Tongue (tissue), 2 donors: ENCODE data around the gene KCNJ13. TPM values are rescaled to one million over a fixed set of nuclear protein-coding genes. Genes with fewer than 3 reads are reported as not detected.
A peak's percentile ranks its signal among the peaks of the same experiment; 100 is the strongest.

ENCODE experiments used
- DNase-seq: peaks from one replicate; pipeline ENCODE4 v3.0.0-alpha.2; 2015
- total RNA-seq: library from RNA; depleted of rRNA; stranded (reverse); fragments of >200 nt; gene quantifications from one replicate; pipeline ENCODE4 v1.2.3, GENCODE V29; 2014

The KCNJ13 gene
- total RNA-seq: not detected

DNA sequence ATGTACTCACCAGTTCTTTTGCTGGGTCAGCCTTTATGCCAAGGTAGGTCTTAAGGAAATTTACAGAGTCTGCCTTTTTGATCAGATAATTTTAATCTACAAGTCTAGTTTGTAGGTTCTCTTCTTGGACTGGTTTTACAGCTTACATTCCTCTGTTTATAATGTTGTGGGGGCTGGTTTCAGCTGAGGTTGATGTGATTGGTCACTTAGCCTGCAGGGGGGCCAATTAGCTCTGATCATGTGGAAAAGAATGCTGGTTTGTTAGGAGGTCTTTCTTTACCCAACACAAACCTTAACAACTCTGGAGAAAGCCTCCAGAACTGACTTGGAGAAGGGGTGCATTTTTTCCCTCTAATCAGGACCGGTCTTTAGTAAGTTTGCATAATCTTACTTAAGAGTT is at the start of gene KCNJ13:
TSS of gene KCNJ13 (minus strand) at position 131 of the 400 bp plus-strand sequence. CDS start 5,203 bp downstream, outside the sequence.
- no peak for DNase-seq

DNA sequence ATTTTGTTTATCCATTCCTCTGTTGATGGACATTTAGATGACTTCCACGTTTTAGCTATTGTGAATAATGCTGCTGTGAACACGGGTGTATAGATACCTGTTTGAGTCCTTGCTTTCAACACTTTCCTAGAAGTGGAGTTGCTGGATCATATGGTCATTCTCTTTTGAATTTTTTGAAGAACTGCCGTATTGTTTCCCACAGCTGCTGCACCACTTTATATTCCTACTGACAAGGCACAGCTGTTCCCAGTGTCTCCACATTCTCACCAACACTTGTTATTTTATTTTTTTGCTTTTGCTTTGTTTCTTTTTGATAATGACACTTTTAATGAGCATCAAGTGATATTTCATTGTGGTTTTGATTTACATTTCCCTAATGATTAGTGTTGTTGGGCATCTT is 41.4 kb upstream of the KCNJ13 start:
- DNase-seq: peak; percentile 39

DNA sequence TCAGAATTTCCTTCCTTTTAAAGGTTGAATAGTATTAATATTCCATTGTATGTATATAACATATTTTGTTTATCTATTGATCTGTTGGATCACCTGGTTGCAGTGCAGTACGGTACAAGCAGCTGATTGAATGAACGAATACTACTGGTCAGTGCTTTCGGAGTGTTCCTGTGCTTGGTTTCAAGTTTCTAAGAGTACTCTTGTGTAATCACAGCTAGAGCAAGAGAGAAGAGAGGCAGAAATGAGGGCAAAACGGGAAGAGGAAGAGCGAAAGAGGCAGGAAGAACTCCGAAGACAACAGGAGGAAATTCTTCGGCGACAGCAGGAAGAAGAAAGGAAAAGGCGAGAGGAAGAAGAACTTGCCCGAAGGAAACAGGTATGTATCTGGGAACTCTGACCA is 40.3 kb upstream of the KCNJ13 start:
- DNase-seq: no peak

DNA sequence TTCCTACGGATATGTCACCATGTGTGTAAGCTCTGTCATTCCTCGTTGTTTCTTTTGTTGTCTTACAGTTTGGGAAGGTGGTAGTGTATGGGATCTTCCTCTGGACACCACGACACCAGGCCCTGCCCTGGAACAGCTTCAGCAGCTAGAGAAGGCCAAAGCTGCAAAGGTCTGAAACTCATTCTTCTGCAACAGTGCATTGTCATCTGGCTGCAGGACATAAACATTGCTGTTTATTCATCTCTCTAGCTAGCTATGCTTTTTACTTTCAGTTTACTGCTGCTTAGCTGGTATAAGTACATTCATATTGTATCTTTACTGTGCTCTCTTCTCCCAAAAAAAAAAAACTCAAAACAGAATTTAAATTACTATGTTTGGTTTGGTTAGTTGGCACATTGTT is 39.2 kb upstream of the KCNJ13 start:
- no peak for DNase-seq

DNA sequence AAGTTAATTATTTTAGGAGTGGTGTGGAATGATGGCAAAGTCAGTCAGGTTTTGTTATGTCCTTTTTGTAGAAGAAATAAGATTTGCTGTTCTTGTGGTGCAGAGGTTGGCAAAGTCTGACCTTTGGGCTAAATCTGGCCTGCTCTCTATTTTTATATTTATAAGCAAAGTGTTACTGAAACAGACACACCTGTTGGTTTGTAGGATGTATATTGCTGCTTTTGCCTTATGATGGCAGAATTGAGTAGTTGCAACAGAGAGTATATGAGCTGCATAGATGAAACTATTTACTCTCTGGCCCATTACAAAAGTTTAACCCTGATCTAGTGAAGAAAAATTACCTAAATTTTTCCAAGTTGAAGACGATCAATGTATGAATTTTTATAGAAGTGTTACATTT is 34.1 kb upstream of the KCNJ13 start:
- no peak for DNase-seq

DNA sequence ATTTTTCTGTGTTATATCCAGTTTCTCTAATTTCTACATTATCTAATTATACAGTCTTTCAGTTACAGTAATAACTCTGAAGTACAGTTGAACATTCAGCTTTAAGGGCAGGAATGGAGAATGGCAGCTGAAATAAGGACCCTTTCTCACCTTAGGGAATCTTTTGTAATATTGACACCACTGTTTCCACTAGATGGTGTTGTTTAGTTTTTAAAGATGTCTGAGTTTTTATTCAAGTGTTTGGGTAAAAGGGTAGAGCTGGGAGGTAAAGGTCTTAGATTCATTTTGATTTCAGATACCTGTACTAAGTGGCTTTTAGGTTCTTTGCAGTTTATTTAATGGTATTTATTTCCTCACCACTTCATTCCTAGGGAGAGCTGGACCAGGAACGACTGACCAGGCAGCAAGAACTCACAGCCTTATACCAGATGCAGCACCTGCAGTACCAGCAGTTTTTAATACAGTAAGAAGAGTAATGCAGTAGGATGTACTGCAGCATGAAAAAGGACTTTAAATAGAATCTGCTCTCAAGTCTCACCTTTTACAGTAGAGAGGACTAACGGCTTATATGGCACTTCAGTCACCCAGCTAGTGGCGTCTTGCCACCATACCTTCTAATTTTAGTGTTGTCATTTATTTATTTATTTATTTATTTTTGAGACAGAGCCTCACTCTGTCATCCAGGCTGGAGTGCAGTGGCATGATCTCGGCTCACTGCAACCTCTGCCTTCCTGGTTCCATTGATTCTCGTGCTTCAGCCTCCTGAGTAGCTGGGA is 33.2 kb upstream of the KCNJ13 start:
- DNase-seq: no peak

DNA sequence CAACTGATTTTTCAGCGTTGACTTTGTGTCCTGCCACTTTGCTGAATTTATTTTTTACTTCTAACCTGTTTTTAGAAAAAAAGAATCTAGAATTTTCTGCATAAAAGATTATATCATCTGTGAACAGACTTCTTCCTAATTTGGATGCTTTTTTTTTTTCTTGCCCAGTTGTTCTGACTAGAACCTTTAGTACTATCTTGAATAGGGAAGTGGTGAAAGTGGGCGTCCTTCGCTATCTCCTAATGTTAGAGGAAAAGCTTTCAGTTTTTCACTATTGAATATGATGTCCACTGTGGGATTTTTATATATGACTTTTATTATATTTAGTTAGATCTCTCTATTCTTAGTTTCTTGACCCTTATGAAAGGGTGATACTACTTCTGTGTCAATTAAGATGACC is 25.7 kb upstream of the KCNJ13 start:
- no peak for DNase-seq

DNA sequence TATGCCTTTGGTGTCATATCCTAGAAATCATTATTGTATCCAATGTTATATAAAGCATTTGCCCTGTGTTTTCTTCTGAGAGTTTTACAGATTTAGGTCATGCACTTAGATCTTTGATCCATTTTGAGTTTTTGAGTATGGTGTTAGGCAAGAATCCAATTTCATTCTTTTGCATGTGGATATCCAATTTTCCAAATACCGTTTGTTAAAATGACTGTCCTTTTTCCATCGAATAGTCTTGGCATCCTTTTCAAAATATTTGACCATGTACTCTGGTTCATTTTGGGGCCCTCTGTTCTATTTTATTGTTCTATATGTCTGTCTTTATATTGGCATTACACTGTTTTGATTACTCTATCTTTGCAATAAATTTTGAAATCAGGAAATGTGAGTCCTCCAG is 23.8 kb upstream of the KCNJ13 start:
- DNase-seq: no peak

DNA sequence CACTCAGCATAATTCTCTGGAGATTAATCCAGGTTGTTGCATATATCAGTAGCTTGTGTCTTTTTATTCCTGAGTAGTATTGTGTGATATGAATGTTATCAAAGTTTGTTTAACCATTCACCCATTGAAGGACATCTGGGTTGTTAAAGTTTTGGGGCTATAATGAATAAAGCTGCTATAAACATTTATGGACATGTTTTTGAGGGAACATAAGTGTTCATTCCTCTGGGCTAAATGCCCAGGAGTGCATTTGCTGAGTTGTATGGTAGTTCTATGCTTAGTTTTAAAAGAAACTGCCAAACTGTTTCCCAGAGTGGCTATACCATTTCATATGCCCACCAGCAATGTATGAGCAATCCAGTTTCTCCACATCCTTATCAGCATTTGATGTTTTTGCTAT is 21.8 kb upstream of the KCNJ13 start:
- no peak for DNase-seq

DNA sequence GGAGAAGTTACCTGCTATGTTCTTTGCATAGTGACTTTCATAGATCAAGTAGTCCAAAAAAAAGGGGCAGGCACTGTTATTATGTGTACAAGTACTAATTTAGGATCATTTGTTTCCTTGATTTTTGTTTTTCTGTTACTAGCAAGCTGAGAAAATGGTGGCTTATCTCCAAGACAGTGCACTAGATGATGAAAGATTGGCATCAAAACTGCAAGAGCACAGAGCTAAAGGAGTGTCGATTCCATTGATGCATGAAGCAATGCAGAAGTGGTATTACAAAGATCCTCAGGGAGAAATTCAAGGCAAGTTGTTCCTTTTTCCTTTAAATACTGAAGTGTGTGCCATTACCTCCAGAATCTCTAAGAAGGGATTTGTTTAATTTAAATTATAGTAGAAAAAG is 19.6 kb upstream of the KCNJ13 start:
- DNase-seq: no peak

DNA sequence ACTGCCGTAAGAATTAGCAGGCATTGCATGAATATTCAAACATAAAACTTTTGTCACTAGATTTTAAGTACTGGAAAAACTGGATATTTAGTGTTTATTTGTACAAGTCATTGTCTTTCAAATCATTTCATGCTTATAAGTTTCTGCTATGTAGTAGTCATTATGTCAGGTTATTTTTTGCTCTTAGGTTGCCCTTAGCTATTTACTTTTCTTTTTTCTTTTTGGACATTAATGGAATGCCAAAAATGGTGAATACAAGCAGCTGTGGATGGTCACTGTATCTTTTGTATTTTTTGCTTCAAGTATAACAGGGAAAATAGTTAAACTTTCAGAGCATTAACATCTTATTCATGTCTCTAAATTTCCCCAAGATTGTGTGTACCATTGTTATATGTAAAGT is 18.6 kb upstream of the KCNJ13 start:
- DNase-seq: no peak

DNA sequence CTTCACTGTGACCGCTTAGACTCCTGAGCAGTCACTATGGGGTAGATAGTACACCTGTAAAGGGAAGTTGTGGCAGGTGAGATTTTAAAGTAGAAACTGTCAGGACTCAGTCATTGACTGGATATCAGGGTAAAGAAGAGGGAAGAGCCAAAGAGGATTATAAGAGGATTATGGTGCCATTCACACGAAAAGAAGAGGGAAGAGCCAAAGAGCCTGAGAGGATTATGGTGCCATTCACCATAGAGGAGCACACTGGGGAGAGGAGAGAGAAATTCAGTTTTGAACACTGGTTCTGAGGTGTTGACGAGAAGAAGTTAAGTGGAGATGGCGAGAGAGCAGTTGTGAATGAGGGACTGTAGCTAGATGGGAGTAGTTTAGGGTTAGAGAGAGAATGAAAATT is 16.9 kb upstream of the KCNJ13 start:
- DNase-seq: no peak

DNA sequence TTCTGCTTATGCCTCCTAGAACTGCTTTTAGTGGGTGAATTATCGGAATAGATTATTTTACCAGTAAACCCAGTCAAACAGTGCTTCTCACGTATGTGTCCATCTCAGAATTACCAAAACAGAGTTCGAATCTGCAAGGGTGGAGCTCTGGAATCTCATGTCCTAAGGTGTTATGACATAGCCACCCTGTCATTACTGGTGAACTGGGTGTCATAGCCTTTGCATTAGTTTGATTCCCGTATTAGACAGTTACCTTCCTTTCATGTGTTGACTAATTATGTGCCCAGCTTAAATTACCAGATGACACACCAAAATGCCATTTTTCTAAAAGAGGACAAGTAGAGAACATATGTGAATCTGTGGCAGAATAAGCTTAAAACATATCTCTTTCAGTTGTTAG is 15.2 kb upstream of the KCNJ13 start:
- DNase-seq: no peak

DNA sequence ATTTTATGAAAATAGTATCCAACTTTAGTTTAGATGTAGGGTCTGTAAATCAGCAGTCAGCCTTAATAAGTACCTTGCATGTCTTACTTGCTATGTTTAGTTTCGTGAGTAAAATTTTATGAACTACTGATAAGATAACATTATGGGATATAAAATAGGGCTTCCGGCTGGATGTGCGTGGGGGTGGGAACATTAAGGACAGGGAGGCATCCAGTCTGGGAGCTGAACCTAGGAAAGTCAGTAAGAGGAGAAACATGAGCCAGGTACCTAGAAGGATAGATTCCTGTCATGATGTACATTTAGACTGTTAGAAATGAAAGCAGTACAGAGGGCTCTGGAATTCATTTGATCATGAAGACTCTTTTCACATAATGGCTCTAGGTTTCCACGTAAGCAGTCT is 12.7 kb upstream of the KCNJ13 start:
- no peak for DNase-seq

DNA sequence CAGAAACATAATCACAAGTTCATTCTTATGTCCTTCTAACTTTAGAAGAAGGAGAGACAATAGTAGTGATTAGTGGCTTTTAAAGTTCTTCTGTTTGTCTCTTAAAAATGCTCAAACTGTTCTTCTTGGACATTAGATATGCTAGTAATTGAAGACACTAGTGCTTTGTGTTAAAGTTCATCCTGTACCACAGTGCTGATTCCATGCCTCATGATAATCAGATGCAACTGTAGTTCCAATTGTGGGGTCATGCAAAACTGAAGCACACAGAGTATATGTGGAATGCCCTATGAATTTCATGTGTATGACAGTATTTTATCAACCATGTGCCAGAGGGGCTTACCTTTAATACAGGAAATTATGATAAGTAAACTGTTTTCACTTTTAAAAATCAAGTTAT is 11.4 kb upstream of the KCNJ13 start:
- no peak for DNase-seq

DNA sequence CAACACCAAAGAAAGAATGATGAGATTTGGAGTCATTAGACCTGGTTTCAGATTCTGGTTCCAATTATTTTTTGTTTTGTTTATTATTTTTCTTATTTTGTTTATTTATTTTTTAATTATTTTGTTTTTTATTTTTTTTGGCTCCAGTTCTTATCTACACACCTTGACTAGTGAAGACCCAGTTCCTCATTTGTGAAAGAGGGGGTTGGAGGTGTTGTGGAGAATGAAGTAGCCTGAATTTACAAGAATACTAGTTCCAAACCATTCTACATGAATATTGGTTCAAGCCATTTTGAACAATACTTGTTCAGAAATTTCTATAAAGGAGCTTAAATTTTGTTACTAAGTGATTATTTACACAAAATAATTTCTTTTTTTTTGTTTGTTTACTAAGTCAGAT is 6.9 kb upstream of the KCNJ13 start:
- no peak for DNase-seq

DNA sequence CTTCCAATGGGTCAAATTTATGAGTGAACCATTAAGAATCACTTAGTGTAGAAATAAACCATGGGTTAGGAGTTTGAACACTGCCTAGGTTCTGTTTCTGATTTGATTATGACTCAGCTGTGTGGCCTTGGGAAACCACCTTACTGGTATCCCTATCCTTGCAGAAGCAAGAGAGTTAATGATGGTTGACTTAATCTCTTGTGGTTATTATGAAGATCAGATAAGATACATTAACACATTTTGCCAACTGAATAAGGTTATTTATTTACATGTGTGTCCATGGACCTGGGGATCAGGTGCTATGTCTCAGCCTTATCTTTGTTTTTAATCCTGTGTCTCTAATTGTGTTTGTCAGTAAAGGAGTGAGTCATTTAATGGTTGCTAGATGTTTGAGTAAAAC is 5.4 kb upstream of the KCNJ13 start:
- DNase-seq: no peak

DNA sequence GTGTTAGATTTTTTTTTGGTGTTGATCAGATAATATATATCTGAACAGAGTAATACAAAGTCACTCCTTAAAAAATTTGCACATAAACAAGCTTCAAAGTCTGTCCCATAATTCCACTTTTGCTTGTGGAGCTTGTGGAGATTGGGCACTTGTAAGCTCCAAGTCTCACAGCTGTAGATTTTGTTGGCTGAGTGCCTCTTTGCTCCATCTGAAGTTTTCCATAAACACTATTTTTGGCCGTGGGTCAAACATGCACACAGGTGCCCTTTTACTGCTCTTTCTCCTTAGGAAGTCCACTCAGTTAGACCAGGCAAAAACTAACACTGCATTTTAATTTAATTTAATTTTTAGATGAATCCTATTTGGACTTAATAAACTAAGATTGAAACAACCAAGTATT is 3.6 kb upstream of the KCNJ13 start:
- DNase-seq: peak; percentile 82

DNA sequence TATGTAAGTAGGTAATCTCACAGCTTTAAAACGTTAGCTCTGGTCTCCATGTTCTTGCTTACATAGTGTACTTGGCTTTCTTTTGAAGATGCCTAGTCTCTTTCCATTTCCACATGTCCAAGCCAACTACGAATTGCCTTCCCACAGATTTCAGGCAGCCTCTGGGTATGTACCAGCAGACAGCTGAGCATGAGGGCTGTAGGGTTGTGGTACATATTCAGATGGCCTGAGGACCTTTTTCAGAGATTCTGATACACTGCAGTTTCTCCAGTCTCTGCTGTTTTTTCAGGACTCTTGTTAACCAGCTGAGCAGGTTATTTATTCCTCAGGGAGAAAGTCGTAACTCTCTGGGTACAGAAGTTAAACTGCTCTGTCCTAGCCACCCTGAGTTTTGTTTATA is 3.1 kb upstream of the KCNJ13 start:
- peak; percentile 26 for DNase-seq

DNA sequence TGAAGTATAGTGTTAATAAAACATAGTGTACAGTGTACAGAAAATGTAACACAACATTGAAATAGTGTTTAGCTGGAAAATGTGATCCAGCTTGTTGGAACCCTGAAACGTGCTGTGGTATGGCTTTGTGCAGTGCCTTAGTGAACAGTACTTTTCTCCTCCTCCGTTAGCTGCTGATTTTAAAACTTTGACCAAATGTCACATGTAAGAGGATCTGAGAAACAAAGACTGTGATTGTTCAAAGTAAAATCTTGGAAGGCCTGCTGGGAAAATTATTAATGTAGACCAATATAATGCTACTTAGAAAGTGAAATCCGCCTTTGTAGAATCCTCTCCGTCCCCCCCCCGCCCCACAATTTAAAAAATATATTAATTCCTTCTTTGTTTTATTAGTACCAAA is 911 bp upstream of the KCNJ13 start:
- DNase-seq: no peak

DNA sequence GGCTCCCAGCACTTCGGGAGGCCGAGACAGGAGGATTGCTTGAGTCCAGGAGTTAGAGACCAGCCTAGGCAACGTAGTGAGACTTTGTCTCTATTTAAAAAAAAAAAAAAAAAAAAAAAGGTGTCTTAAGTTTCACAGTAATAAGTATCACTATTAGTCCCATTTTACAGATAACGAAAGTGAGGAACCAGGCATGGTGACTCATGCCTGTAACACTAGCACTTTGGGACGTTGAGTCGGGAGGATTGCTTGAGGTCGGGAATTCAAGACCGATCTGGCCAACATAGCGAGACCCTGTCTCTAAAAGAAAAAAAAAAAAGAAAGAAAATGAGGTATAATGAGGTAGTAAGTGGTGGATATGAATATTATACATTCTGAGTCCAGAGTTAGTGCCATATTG is 2.5 kb downstream of the KCNJ13 start:
- DNase-seq: no peak

DNA sequence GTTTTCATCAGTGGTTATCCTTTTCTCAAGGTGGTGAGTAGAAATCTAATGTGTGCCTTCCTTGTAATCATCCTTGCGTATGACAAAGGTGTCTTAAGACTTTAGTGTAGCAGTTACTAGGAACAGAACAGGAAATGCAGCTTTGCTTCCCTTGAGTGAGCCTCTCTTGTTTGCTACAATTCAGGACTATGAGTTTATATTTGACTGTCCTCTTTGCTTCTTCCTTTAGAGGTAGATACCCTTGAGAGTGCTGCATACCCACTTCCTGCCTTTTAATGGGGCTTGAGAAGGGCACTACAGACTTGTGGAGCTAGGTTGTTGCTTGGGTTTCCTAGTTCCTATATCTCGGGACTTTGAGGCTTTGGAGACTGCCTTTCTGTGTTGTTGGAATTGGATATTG is 3.8 kb downstream of the KCNJ13 start:
- DNase-seq: no peak

DNA sequence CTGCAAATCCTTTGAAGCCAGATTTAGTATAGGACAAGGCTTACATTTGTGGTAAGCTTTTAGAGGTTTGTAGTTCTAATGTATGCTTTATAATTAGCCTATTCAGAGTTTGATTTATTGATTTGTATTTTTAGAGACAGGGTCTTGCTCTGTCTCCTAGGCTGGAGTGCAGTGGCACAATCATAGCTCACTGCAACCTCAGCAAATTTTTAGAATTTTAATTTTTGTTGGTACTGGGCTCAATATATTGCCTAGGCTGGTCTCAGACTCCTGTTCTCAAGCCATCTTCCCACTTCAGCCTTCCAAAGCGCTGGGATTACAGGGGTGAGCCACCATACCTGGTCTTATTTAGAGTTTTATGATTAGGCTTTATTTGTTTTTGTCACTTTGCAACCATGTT is 4.5 kb downstream of the KCNJ13 start:
- DNase-seq: no peak

DNA sequence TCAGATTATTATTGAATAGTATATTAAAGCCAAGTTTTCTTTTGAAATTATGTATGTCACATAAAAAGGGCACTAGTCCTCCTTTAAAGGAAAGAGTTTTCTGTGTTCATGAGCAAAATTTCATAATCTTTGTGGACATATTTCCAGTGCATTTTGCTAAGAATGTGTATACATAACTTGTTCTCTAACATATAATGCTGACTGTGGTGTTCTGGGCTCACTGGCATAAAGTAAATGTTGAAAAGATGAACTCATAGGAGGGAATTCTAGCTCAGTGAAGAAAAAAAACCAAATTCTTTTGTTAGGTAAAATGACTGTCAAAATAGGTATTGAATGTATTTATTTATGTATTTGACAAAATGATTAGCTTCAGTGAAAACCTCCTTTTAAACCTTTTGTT is 6.2 kb downstream of the KCNJ13 start:
- DNase-seq: no peak

DNA sequence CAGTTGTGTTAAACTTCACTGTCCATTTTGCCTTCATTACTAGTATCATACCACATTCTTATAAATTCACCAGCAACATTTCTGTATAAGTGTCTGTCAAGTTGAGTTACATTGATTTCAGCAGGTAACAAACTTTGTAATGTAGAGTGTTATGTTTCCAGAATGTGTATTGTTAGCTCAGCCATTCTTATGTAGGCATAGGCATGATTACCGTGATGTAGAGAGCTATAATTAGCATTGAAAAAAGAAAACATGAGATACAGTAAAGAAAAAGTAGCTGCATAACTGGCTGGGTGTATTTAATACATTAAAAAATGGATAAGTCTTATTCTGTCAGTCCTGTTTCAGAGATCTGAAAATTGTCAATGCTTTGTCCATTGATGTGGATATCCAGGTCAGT is 8.5 kb downstream of the KCNJ13 start:
- DNase-seq: no peak
